ENCODE measurements around the gene PCBP3. TPM values are rescaled to one million over a fixed set of nuclear protein-coding genes. Genes with fewer than 3 reads are reported as not detected.
A peak's percentile ranks its signal among the peaks of the same experiment; 100 is the strongest.

PCBP3 gene
- total RNA-seq, 1 experiment from 2014 or later: 3.7 TPM

- Mint-ChIP-seq H3K36me3 (ENCODE audit: insufficient read depth, unreplicated experiment) (no peaks in the 10 kb centered on the region), H3K27me3 (ENCODE audit: insufficient read depth, unreplicated experiment) (peaks cover 46% of the 10 kb centered on the region), H3K4me3 (ENCODE audit: unreplicated experiment) (no peak overlapping the region), H3K9me3 (ENCODE audit: unreplicated experiment) (no peaks in the 10 kb centered on the region), H3K4me1 (ENCODE audit: insufficient read depth, unreplicated experiment) (peaks cover 17% of the 10 kb centered on the region), H3K27ac (ENCODE audit: low read depth, unreplicated experiment) (no peak overlapping the region)
- ChIA-PET CTCF (interaction anchor here (0.6 to 1.3 kb wide), 6 partner anchors 13 to 415 kb away, joined by 3 to 7 read pairs (median 3); no protein-coding TSS in a partner anchor), POLR2A (interaction anchor here (0.6 kb wide), 1 partner anchor 141 kb away, joined by 4 read pairs; no protein-coding TSS in a partner anchor)
- intact Hi-C loops (cut with micrococcal nuclease): no loop called here
- DNase-seq (ENCODE audit: unreplicated experiment): no peak
- no TSS peak for BruUV-seq (replicated peaks)
- no peak for TF ChIP-seq CTCF (IDR thresholded peaks at IDR 0.05; ENCODE audit: unreplicated experiment)
These were observed 310.7 kb downstream of the PCBP3 start for GRCh38 chr21:45954261-45954660.

- H3K27me3 Mint-ChIP-seq (ENCODE audit: insufficient read depth, unreplicated experiment): peaks cover 47% of the 10 kb centered on the region
- POLR2A ChIA-PET: interaction anchor here (0.6 kb wide), 1 partner anchor 140 kb away, joined by 4 read pairs; no protein-coding TSS in a partner anchor
- H3K27ac Mint-ChIP-seq (ENCODE audit: low read depth, unreplicated experiment): no peak overlapping the region
- no peak overlapping the region for H3K4me3 Mint-ChIP-seq (ENCODE audit: unreplicated experiment)
- no peak for DNase-seq (ENCODE audit: unreplicated experiment)
- H3K4me1 Mint-ChIP-seq (ENCODE audit: insufficient read depth, unreplicated experiment): peaks cover 16% of the 10 kb centered on the region
- no peak for TF ChIP-seq CTCF (IDR thresholded peaks at IDR 0.05; ENCODE audit: unreplicated experiment)
- no peaks in the 10 kb centered on the region for H3K9me3 Mint-ChIP-seq (ENCODE audit: unreplicated experiment)
- no TSS peak for BruUV-seq (replicated peaks)
- H3K36me3 Mint-ChIP-seq (ENCODE audit: insufficient read depth, unreplicated experiment): no peaks in the 10 kb centered on the region
- CTCF ChIA-PET: interaction anchor here (0.6 to 1.3 kb wide), 2 partner anchors 16 to 399 kb away, joined by 6 to 7 read pairs; no protein-coding TSS in a partner anchor
- intact Hi-C loops (cut with micrococcal nuclease): no loop called here
These were observed 311.4 kb downstream of the PCBP3 start for GRCh38 chr21:45954921-45955320.

- no TSS peak for BruUV-seq (replicated peaks)
- Mint-ChIP-seq H3K4me3 (ENCODE audit: unreplicated experiment) (no peak overlapping the region), H3K27ac (ENCODE audit: low read depth, unreplicated experiment) (no peak overlapping the region), H3K4me1 (ENCODE audit: insufficient read depth, unreplicated experiment) (peaks cover 6% of the 10 kb centered on the region), H3K27me3 (ENCODE audit: insufficient read depth, unreplicated experiment) (peaks cover 59% of the 10 kb centered on the region), H3K9me3 (ENCODE audit: unreplicated experiment) (no peaks in the 10 kb centered on the region), H3K36me3 (ENCODE audit: insufficient read depth, unreplicated experiment) (no peaks in the 10 kb centered on the region)
- intact Hi-C loops (cut with micrococcal nuclease): no loop called here
- ChIA-PET CTCF (interaction anchor here (0.6 kb wide), 1 partner anchor 488 kb away, joined by 3 read pairs; no protein-coding TSS in a partner anchor), POLR2A (no interaction called here)
- no peak for DNase-seq (ENCODE audit: unreplicated experiment)
- TF ChIP-seq CTCF (IDR thresholded peaks at IDR 0.05; ENCODE audit: unreplicated experiment): no peak
These were observed 314.0 kb downstream of the PCBP3 start for GRCh38 chr21:45957551-45957950.

GRCh38 chr21:45957981-45958600, 314.6 kb downstream of the PCBP3 start:
- intact Hi-C loops (cut with micrococcal nuclease): no loop called here
- peaks cover 6% of the 10 kb centered on the region for H3K4me1 Mint-ChIP-seq (ENCODE audit: insufficient read depth, unreplicated experiment)
- ChIA-PET CTCF (interaction anchor here (0.6 to 0.7 kb wide), 2 partner anchors 13 to 489 kb away, joined by 3 read pairs; no protein-coding TSS in a partner anchor), POLR2A (no interaction called here)
- no peak for TF ChIP-seq CTCF (IDR thresholded peaks at IDR 0.05; ENCODE audit: unreplicated experiment)
- H3K4me3 Mint-ChIP-seq (ENCODE audit: unreplicated experiment): no peak overlapping the region
- no TSS peak for BruUV-seq (replicated peaks)
- H3K9me3 Mint-ChIP-seq (ENCODE audit: unreplicated experiment): no peaks in the 10 kb centered on the region
- no peak overlapping the region for H3K27ac Mint-ChIP-seq (ENCODE audit: low read depth, unreplicated experiment)
- peaks cover 59% of the 10 kb centered on the region for H3K27me3 Mint-ChIP-seq (ENCODE audit: insufficient read depth, unreplicated experiment)
- no peaks in the 10 kb centered on the region for H3K36me3 Mint-ChIP-seq (ENCODE audit: insufficient read depth, unreplicated experiment)
- DNase-seq (ENCODE audit: unreplicated experiment): peak; percentile 37
